Kidney glomerular epithelial cell (primary cell): ENCODE data around the gene CTSC.
"Not testable (repeated sequence)": the region's sequence is repeated elsewhere in the genome, so short reads cannot be mapped to it uniquely, and the experiment has no call there.

Experiments
- DNase-seq: peaks from one replicate; lab custom pipeline; 2025; lab: John Stamatoyannopoulos, UW

CTSC gene

DNA sequence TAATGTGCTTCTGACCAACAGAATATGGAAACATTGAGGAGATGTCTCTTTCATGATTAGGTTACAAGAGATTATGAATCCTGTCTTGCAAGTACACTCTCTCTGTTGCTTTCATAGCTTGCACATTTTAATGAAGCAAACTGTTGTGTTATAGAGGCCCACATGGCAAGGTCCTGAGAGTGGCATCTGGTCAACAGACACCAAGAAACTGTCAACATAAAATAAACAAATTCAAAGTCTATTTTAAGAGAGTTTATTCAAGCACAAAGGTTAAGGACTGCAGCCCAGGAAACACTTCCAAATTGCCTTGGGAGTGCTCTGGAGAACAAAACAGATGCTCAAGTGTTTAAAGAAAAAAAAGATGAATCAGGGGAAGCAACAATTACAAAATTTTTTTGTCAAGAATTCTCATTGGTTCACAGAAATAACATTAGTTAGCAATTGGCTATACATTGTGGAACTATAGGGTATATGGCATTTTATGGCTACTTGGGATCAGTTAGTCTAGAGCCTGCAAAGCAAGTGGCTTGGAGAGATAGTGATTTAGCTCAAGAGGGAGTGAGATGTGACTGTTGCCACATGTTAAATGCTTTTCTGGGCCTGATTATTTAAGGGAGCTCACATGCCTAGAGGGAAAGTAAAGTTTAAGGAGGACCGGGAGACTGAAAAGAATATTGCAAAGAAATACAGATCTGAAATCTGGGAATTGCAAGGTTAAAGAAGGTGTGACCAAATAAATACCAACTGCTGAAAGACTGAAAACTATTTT is 54.6 kb downstream of the CTSC start:
- no peak for DNase-seq

GRCh38 chr11:88281317-88281712 is 56.2 kb downstream of the CTSC start:
- DNase-seq, result no peak

DNA sequence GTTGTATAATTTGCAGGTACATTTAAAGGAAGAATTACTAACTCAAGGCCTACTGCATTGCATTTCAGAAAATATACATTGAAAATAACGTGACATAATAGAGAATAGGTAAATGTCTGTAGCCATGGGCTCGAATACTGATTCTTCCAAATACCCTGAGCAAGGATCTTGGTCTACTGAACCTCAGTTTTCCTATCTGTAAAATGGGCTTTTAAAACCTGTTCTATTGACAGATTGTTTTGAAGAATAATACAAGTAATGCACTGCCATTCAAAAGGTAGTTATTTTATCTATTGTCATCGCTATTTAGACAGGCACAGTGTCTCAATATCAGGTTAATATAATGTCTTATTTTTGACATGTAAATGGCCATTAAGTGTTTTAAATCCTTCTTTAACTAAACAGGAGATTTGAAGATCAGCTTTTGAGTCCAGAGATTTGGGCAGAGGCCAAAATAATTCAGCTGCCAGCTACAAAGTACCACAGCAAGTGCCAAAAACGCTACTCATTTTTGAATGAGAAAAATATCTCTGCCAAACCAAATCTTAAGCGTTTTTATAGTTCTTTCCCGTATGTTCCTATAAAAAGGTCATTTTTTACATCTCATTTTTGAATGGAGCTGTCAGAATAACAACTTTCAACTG is 56.7 kb downstream of the CTSC start:
- DNase-seq, result no peak

DNA sequence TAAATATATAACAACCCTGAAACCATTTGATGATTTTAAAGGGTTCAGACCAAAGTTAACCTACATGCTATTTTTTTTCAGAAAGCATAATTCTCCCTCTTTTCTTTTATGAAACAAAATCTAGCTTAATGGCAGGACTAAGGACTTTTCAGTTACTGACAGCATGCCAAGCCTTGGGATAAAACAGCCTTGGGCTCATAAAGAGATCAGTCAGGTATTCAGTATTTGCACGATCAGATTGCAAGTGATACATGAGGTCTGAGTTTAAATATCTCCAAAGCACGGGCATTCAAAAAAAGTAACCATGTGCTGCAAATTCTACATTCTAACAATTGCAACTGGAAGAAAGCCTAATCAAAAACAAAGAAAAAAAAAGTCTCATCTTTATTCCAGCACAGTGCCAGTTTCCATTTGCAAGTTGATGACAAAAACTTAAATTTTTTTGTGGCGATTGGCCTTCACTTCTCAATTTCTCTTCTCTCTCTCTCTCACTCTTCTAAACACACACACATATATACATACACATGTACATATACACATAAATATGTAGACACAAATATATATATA is 60.1 kb downstream of the CTSC start:
- DNase-seq, result no peak

GRCh38 chr11:88275636-88276035 is 61.9 kb downstream of the CTSC start:
- no peak for DNase-seq

- no peak for DNase-seq
Observed at GRCh38 chr11:88266919-88267318, 70.6 kb downstream of the CTSC start.

- DNase-seq, result no peak
Observed at GRCh38 chr11:88266157-88266556, 71.4 kb downstream of the CTSC start.

DNA sequence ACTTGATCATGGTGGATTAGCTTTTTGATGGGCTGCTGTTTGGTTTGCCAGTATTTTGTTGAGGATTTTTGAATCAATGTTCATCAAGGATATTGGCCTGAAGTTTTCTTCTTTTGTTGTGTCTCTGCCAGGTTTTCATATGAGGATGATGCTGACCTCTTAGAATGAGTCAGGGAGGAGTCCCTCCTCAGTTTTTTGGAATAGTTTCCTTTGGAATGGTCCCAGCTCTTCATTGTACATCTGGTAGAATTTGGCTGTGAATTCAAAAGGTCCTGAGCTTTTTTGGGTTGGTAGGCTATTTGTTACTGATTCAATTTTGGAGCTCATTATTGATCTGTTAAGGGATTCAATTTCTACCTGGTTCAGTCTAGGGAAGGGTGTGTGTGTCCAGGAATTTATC is 78.1 kb downstream of the CTSC start:
- no peak for DNase-seq

DNA sequence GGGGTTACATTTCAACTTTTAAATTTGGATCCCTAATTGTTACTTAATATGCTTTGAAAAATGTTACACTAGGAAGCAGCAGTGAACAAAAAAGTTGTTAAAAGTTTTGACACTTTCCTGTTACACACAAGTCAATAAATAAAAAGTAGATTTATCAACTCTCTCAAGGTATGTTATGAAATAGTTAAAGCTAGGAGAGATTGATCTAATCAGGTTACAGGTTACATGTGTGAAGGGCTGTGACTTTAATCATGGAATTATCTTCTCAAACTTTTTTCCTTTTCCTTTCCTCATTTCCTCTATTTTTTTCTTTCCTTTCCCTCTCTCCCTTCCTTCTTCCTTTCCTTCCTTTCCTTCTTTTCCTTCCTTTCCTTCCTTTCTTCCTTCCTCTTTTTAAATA is 85.3 kb downstream of the CTSC start:
- DNase-seq, result no peak

DNA sequence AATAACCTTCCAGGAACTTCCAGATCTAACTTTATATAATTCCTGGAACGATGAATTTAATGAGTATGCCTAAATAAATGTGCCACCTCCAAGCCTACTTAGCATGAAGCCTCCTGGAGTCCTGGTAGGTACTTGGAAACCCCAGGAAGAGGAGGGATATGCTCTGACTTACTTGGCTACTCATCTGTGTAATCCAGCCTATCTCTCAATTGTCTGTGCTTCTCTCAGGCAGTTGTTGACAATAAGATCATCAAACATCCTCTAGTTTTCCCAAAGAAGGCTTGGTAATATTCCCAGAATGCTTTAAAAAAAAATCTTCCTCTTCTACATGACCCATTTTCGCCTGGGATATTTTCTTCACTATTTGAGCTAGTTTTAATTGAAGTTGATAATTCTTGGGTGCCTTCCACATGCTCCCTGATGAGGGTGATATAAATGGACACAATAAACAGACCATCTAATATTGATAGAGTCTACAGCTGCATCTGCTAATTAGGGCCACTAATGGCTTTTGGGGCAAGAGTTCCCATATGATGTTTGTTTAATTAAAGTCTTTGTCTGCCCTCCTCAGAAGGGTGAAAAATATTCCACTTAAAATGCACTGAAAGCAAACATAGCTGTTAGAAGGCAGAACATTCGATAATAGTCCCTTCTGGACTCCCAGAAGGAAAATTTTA is 86.8 kb downstream of the CTSC start:
- DNase-seq, result peak; percentile 75

GRCh38 chr11:88249706-88250105 is 87.8 kb downstream of the CTSC start:
- DNase-seq, result no peak

DNA sequence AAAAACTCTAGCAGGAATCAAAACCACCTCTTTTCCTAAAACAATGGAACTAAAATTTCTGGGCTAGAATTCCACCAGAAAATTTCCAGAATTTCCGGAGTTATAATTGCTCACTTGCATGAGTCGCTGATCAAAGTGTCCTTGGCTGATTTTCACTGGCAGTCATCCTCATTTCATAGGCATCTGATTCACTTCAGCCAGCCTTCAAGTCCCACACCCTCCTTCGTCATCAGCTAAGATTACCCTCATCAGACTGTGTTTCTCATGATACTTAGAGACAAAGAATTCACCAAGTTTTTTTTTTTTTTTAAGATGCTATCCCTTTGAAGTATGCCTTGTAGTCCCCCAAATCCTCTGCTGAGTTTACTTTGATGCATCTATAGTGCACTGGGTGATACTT is 90.8 kb downstream of the CTSC start:
- peak; percentile 75 for DNase-seq

DNA sequence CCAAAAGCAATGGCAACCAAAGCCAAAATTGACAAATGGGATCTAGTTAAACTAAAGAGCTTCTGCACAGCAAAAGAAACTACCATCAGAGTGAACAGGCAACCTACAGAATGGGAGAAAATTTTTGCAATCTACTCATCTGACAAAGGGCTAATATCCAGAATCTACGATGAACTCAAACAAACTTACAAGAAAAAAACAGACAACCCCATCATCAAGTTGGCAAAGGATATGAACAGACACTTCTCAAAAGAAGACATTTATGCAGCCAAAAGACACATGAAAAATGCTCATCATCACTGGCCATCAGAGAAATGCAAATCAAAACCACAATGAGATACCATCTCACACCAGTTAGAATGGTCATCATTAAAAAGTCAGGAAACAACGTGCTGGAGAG is 92.0 kb downstream of the CTSC start:
- not testable (repeated sequence) for DNase-seq
